ELF-1 (cell line): ENCODE results near the gene SAXO1.
"Not testable (repeated sequence)": the region's sequence is repeated elsewhere in the genome, so short reads cannot be mapped to it uniquely, and the experiment has no call there.

ENCODE experiments used
- DNase-seq: peaks from one replicate; pipeline ENCODE4 v3.0.0-alpha.2; 2016; ENCODE audit warnings: low read depth, low spot score

Gene SAXO1, protein sequence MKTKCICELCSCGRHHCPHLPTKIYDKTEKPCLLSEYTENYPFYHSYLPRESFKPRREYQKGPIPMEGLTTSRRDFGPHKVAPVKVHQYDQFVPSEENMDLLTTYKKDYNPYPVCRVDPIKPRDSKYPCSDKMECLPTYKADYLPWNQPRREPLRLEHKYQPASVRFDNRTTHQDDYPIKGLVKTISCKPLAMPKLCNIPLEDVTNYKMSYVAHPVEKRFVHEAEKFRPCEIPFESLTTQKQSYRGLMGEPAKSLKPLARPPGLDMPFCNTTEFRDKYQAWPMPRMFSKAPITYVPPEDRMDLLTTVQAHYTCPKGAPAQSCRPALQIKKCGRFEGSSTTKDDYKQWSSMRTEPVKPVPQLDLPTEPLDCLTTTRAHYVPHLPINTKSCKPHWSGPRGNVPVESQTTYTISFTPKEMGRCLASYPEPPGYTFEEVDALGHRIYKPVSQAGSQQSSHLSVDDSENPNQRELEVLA

DNA sequence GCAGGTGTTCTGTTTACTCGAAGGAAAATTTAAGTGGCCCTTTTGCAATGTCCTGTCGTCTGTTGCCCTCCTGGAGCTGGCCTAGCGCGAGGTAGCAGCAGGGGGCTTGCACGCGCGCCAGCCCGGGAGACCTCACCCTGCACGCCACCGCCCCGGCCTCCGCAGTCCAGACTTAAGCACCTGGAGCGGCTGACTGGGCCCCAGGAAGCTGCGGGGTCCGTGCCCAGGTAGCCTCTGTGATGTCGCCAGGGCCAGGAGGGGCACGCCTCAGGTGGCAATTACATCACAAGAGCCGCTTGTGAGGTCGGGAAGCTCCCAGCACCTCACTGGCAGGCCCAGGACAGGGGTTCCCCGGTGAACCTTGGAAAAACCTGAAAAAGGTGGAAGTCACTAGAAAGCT, at the start of gene SAXO1:
TSS of gene SAXO1 (minus strand) at position 195 of the 400 bp plus-strand sequence. CDS start 301 bp downstream, outside the sequence.
- no peak for DNase-seq

GRCh38 chr9:19074836-19075235, 41.8 kb upstream of the SAXO1 start:
- no peak for DNase-seq

DNA sequence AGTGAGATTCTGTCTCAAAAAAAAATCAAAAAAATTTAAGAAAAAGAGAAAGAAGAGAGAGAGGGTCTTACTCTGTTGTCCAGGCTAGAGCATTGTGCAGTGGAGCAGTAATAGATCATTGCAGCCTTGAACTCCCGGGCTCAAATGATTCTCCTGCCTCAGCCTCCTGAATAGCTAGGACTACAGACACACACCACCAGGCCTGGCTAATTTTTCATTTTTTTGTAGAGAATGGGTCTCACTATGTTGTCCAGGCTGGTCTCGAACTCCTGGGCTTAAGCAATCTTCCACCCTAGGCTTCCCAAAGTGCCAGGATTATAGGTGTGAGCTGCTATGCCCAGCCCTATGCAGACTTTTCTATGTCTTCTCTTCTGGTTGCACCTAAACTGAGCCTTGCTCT, 41.2 kb upstream of the SAXO1 start:
- no peak for DNase-seq

DNA sequence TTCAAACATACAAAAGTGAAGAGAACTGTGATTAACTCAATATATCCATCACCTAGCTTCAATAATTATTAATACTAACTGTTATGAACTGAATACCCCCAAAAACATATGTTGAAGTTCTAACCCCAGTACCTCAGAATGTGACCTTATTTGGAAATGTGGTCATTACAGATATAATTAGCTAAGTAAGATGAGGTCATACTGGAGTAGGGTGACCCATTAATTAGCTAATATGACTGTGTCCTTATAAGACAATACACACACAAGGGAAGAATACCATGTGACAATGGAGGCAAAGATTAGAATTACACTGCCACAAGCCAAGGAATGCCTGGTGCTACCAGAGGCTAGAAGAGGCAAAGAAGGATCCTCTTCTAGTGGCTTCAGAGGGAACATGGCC, 24.0 kb upstream of the SAXO1 start:
- no peak for DNase-seq

DNA sequence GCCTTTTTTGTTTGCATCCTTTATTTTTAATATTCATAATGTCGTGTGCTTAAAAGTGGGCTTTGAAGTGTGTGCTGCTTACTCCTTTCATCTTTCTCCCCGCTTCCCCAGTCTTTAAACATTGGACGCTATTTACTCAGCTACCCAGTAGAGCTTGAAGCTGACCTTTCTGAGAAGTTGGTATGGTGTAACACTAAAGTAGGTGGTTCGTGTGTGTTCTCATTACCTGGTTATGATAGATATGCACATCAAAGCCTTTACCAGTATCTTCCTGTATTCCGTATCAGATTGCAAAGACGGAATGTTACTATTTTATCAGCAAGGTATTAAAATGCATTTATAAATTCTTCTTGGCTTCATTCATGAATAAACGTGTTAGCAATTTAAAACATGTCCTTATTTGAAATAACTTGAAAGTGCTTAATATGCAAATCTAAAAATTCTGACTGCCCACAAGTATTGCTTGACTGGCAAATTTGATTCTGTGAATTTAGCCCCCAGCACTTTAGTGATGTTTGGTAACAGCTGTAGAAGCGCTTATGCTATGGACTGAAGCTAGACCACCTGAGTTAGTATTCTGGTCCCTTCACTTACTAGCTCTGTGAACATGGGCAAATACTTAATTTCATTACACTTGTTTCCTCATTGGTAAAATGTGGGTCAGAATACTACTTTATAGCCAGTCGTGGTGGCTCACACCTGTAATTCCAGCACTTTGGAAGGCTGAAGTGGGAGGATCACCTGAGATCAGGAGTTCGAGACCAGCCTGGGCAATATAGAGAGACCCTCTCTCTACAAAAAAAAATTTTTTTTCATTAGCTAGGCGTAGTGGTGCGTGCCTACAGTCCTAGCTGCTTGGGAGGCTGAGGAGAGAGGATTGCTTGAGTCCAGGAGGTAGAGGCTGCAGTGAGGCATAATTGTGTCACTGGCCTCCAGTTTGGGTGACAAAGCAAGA, 17.9 kb upstream of the SAXO1 start:
- no peak for DNase-seq

- DNase-seq: peak; percentile 49
These were observed 17.1 kb upstream of the SAXO1 start for GRCh38 chr9:19049917-19050636.

GRCh38 chr9:19048966-19049916, 16.2 kb upstream of the SAXO1 start, which contains the start of gene RRAGA:
RRAGA (plus strand) TSS chr9:19049427; CDS start chr9:19049660, 233 bp downstream.
- peak; percentile 100 for DNase-seq

- DNase-seq: no peak
These were observed 3.6 kb upstream of the SAXO1 start for GRCh38 chr9:19036611-19037010.

DNA sequence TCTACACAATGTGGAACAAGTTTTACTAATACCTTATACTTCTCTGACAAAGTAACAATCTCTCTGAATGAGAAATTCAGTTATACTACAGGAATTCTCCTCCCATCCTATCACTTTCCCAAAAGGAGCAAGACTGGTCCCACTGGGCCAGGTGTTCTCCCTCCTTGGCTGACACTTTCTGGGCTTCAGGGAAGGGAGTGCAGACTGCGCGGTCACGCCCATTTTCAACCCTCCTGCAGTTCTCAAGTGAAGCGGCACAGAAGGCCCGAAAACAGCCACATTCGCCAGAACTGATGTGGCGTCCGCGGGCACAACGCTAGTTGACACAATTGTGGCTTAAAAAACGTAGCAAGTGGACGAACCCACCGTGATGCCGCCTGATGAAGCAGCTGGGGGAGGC, 603 bp downstream of the SAXO1 start:
- peak; percentile 35 for DNase-seq

DNA sequence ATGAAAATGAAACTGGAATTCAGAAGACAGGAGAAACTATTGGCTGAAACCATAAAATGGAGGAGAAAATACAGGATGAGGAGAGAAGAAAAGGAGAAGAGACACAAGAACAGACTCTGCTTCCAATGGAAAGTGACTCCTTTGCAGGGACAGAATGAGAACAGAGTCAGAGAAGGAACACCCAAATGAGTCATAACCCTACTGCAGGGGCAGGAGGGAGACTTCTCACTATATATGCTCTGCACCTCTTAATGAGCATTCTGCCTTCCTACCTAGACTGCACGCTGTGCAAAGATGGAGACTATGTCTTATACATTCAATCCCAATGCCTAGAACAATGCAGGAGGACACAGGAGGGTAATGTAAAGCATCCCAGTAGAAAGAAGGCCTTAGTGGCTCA, 2.1 kb downstream of the SAXO1 start:
- DNase-seq: no peak

DNA sequence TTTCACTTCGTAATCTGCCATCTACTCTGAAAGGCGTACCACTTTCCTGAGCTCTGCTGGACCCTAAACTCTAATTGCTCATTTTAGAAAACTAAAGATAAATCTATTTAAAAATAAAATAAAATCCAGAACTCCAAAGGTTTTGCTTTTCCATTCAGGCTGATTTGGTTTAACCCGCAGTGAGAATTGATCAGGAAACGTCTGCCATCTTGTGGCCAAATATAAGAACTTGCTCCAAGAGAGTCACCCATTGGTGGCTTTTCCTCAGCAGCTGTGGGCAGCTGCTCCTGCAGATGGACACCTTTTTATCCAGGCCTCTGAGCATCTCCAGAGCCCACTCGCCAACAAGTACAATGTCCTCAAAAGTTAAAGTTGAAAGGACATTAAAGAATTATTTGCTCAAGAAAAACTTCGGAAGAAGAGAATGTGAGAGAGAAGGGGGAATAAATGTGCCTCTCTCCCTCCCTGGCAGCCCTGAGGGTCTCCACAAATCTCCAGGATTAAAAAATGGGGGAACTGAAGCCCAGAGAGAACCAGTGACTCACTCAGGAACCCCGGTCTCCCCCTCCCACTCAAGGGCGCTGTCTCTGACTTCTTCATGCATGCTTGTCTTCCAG, 4.1 kb downstream of the SAXO1 start:
- peak; percentile 60 for DNase-seq

DNA sequence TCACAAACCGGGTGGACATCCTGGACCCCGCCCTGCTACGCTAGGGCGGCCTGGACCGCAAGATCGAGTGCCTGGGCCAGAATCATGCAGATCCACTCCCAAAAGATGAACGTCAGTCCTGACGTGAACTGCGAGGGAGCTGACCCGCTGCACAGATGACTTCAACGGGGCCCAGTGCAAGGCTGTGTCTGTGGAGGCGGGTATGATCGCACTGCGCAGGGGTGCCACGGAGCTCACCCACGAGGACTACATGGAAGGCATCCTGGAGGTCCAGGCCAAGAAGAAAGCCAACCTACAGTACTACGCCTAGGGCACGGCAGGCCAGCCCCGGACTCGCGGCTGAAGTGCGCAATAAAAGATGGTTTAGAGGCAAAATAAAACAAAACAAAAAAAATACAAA, 5.2 kb downstream of the SAXO1 start:
- DNase-seq: no peak

GRCh38 chr9:19026375-19026774, 6.6 kb downstream of the SAXO1 start:
- DNase-seq: no peak

GRCh38 chr9:19023078-19023477, 9.9 kb downstream of the SAXO1 start:
- DNase-seq: no peak

- no peak for DNase-seq
These were observed 10.8 kb downstream of the SAXO1 start for GRCh38 chr9:19022206-19022605.

DNA sequence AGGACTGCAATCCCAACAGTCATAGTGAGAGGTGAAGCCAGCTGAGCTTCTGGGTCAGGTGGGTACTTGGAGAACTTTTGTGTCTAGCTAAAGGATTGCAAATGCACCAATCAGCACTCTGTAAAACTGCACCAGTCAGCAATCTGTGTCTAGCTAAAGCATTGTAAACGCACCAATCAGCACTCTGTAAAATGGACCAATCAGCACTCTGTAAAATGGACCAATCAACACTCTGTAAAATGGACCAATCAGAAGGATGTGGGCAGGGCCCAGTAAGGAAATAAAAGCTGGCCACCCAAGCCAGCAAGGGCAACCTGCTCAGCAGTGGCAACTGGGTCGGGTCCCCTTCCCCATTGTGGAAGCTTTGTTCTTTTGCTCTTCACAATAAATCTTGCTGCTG, 11.4 kb downstream of the SAXO1 start:
- not testable (repeated sequence) for DNase-seq

DNA sequence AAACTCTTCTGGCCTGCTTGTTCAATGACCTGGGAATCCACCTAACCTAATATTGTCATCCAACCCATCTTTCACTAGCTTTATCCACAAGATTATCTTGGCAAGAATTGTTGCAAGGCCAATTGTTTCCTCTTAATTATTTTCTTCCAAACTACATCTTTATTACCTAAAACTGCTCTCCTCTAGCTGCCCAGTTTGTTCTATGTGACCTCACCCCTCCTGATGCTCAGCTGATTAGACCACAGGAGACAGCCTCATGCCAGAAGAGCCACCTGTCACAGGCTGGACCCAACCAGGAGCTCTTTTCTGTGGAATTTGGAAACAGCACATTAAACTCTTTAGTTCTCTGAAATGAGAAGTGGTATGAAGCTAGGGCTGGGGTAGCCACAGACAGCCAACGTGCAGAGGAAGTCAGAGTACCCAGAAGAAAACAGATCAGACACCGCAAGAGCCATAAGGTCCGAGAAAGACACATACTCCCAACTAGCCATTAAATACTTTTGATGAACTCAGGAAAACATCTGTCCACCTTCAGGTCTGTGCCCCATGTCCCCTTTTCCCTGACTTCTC, 12.0 kb downstream of the SAXO1 start:
- no peak for DNase-seq

GRCh38 chr9:19018201-19018600, 14.8 kb downstream of the SAXO1 start:
- no peak for DNase-seq

DNA sequence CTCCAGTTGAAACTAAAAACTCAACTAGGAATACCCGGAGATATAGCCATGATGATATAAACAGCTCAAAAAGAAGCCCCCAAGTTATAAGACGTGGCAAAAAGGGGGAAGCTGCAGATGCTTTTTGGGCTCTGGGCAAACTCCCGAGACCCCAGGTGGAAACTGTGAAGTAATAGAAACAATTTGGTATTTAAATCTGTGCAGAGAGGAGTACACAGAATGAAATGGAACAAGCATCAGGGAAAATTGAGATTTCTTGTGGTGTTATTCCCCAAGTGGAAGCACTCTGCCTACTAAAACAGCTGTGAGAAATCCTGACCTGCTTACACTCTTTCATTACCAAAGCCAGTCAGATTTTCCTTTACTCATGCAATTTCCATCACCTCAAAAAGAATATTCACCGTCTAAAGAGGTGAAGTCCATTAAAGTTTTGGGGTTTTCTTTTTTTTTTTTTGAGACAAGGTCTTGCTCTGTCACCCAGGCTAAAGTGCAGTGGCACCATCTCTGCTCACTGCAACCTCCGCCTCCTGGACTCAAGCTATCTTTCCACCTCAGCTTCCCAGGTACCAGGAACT, 23.5 kb downstream of the SAXO1 start:
- no peak for DNase-seq
